ENCODE measurements around the gene ATG5.
"Not testable (repeated sequence)": the region's sequence is repeated elsewhere in the genome, so short reads cannot be mapped to it uniquely, and the experiment has no call there.

ATG5 gene

GRCh38 chr6:106244521-106244920, 81.0 kb downstream of the ATG5 start:
- Histone ChIP-seq H3K4me3 (no peak overlapping the region), H3K27ac (no peak overlapping the region)
- TF ChIP-seq, protein P1, sequence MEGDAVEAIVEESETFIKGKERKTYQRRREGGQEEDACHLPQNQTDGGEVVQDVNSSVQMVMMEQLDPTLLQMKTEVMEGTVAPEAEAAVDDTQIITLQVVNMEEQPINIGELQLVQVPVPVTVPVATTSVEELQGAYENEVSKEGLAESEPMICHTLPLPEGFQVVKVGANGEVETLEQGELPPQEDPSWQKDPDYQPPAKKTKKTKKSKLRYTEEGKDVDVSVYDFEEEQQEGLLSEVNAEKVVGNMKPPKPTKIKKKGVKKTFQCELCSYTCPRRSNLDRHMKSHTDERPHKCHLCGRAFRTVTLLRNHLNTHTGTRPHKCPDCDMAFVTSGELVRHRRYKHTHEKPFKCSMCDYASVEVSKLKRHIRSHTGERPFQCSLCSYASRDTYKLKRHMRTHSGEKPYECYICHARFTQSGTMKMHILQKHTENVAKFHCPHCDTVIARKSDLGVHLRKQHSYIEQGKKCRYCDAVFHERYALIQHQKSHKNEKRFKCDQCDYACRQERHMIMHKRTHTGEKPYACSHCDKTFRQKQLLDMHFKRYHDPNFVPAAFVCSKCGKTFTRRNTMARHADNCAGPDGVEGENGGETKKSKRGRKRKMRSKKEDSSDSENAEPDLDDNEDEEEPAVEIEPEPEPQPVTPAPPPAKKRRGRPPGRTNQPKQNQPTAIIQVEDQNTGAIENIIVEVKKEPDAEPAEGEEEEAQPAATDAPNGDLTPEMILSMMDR (IDR thresholded peaks at IDR 0.05): no peak
- DNase-seq (ENCODE audit: low spot score): no peak

DNA sequence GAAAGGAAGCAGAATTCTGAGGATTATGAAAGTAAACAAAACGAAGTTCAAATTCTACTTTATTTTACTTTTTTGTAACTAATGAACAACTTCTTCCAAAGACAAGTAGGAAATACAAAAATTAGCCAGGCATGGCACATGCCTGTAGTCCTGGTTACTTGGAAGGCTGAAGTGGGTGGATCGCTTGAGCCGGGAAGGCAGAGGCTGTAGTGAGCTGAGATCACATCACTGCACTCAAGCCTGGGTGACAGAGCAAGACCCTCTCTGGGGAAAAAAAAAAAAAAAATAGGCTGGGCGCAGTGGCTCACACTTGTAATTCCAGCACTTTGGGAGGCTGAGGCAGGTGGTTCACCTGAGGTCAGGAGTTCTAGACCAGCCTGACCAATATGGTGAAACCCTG, 82.3 kb downstream of the ATG5 start:
- TF ChIP-seq, protein P1 (IDR thresholded peaks at IDR 0.05): no peak
- no peak for DNase-seq (ENCODE audit: low spot score)
- no peak overlapping the region for H3K27ac ChIP-seq

DNA sequence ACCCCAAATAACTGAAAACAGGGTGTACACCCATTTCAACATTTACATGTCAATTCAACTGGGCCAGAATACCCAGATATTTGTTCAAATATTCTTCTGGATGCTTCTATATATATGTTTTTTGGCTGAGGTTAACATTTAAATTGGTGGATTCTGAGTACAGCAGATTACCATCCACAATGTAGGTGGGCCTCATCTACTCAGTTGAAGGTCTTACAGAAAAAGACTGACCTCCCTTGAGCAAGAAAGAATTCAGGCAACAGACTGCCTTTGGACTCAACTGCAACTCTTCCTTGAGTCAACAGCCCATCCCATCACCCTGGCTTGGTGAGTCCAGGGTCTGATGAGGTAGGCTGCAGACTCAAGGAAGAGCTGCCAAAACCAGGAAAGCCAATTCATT, 84.1 kb downstream of the ATG5 start:
- H3K4me3 ChIP-seq: no peak overlapping the region
- no peak for DNase-seq (ENCODE audit: low spot score)
- TF ChIP-seq, protein P1 (IDR thresholded peaks at IDR 0.05): no peak
- no peak overlapping the region for H3K27ac ChIP-seq

More for the DNA sequence above, 82.3 kb downstream of the ATG5 start:
- no peak overlapping the region for H3K4me3 ChIP-seq

- TF ChIP-seq, protein P1 (IDR thresholded peaks at IDR 0.05): no peak
These were observed 88.3 kb downstream of the ATG5 start for GRCh38 chr6:106237286-106237685.

DNA sequence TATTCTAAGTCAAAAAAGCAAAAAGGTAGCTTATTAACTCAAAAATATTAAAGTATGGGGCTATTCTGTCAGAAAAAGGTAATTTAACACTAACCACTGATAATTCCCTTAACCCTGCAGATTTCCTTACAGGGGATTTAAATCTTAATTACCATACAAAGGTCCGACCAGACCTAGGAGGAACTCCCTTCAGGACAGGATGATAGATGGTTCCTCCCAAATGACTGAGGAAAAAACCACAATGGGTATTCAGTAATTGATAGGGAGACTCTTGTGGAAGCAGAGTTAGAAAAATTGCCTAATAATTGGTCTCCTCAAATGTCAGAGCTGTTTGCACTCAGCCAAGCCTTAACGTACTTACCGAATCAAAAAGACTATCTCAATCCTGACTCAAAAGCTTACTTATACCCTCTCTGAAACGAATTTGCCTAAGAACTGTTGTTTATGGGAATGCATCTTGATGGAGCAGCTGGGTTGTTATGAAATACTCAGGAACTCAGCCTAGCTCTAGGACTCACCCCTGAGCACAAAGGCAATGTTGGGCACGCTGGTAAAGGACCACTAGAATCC, 95.6 kb downstream of the ATG5 start:
- not testable (repeated sequence) for H3K4me3 ChIP-seq; DNase-seq (ENCODE audit: low spot score); H3K27ac ChIP-seq

More at GRCh38 chr6:106237286-106237685, 88.3 kb downstream of the ATG5 start:
- Histone ChIP-seq H3K4me3 (no peak overlapping the region), H3K27ac (no peak overlapping the region)
- DNase-seq (ENCODE audit: low spot score): no peak

DNA sequence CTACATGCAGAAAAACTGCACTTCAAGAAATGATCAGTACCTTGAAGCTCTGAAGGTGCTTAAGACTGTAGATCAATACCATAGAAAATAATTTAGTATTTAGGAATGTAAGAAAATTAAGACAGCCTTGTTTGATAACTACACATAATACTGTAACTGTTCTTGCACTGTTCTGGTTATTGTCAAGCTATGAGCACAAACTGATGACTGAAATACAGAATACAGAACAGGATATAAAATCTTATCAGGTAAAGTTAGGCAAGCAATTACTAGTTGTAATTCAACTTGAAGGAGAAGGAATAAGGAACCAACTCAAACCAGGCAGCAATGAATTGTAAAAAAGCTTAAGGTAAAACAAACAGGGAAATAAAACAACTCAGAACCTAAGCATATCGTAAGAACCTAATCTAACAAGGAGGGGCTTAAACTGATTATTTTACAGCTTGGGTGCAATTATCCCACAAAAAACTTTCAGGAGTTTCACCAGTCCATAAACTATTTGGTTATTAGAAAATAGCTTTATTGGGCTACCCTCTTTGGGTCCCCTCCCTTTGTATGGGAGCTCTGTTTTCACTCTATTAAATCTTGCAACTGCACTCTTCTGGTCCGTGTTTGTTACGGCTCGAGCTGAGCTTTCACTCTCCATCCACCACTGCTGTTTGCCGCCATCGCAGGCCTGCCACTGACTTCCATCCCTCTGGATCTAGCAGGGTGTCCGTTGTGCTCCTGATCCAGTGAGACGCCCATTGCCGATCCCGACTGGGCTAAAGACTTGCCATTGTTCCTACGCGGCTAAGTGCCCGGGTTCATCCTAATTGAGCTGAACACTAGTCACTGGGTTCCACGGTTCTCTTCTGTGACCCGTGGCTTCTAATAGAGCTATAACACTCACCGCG, 97.7 kb downstream of the ATG5 start:
- Histone ChIP-seq H3K4me3 (no peak overlapping the region), H3K27ac (no peak overlapping the region)
- DNase-seq (ENCODE audit: low spot score): no peak
- TF ChIP-seq, protein P1 (IDR thresholded peaks at IDR 0.05): no peak

DNA sequence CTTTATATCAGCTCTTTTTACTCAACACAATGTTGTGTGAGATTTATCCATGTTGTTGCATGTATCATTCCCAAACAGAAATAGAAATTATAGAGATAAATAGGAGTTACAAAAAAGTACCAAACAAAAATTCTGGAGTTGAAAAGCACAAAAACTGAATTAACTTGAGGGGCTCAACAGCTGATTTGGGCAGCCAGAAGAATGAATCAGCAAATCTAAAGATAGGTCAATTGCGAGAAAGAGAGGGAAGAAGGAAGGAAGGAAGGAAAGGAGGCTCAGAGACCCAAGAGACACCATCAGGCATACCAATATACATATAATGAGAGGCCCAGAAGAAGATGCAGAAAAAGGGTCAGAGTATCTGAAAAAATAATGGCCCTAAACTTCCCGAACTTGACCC, 98.9 kb downstream of the ATG5 start:
- no peak for DNase-seq (ENCODE audit: low spot score)
- Histone ChIP-seq H3K27ac (no peak overlapping the region), H3K4me3 (no peak overlapping the region)
- TF ChIP-seq, protein P1 (IDR thresholded peaks at IDR 0.05): no peak

All from coronary artery (tissue), 2 donors.